Fibroblast of villous mesenchyme (primary cell): ENCODE results near the gene INSL3. TPM values are rescaled to one million over a fixed set of nuclear protein-coding genes. Genes with fewer than 3 reads are reported as not detected.

Source experiments
- DNase-seq: peaks from one replicate; pipeline ENCODE4 v3.0.0-alpha.2; 2010; ENCODE audit warnings: low read depth
- H3K4me3 ChIP-seq: 2 replicates; pipeline ENCODE4 v1.5.1; 2011; ENCODE audit warnings: low read depth, mild to moderate bottlenecking, low read length
- CTCF ChIP-seq: IDR thresholded peaks from 2 replicates; pipeline ENCODE4 v1.5.1; 2012; ENCODE audit warnings: low read depth, mild to moderate bottlenecking, low read length; ENCODE audit not compliant: insufficient read depth
- total RNA-seq: library from RNA; depleted of rRNA; stranded (reverse); fragments of >200 nt; gene quantifications from 2 replicates; pipeline ENCODE4 v1.2.3, GENCODE V29; 2012

INSL3 gene
- total RNA-seq, 1 donor, result not detected

DNA sequence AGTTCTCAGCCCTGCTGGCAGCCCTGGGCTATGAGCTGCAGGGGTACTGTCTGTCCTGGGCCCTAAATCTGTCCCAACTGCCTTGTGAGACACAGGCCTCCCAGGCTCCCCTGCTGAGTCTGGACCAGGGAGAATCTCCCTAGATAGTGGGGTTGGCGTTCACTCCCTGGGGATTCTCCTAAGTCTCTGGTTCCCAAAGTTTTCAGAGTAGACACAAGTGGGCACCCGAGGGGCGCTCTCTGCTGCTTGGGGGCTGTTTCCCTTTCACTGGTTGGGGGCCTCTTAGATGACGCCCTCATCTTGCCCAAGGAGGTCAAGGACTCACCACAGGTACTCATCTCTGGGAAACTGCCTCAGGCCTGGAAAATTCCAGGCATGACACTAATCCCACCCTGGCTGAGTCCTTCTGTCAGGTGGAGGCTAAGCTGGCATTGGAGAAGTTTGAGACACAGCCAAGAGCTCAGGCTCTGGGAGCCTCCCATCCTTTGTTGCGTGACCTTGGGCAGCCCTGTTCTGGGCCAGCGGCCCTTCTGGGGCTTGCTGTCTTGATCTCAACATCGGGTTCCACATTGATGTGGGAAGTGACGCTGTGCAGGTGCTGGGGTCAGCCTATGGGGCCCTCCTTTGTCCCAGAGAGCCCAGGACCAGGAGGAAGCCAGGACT is 42.3 kb upstream of the INSL3 start:
- DNase-seq, result no peak
- no peak overlapping the region for H3K4me3 ChIP-seq
- TF ChIP-seq CTCF, result no peak

DNA sequence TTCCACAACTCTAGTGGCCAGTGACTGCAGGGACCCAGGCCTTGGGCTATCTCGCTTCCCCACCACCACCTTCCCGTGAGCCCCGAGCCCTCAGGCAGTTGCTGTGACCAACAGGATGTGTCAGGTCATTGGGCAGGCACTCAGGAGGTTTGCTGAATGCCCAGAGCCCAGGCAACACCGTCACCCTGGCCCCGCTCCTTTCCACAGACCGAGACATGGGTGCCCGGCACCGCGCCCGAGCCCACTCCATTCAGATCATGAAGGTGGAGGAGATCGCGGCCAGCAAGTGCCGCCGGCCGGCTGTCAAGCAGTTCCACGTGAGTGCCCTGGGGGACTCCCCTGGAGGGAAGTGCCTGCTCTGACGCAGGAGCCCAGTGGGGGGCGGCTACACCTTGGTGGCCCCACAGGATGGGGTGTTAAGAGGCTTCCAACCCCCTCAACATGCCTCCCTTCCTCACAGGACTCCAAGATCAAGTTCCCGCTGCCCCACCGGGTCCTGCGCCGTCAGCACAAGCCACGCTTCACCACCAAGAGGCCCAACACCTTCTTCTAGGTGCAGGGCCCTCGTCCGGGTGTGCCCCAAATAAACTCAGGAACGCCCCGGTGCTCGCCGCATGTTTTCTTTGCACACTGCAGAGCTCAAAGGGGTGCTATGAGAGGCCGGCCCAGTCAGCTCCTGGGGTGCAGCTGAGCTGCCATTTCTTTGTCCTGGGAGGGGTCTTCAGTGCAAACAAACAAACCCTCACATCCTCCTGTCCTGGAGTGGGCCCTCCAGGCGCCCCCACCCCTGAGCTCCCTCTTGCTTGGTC is 41.6 kb upstream of the INSL3 start:
- TF ChIP-seq CTCF, result no peak
- no peak overlapping the region for H3K4me3 ChIP-seq
- no peak for DNase-seq

DNA sequence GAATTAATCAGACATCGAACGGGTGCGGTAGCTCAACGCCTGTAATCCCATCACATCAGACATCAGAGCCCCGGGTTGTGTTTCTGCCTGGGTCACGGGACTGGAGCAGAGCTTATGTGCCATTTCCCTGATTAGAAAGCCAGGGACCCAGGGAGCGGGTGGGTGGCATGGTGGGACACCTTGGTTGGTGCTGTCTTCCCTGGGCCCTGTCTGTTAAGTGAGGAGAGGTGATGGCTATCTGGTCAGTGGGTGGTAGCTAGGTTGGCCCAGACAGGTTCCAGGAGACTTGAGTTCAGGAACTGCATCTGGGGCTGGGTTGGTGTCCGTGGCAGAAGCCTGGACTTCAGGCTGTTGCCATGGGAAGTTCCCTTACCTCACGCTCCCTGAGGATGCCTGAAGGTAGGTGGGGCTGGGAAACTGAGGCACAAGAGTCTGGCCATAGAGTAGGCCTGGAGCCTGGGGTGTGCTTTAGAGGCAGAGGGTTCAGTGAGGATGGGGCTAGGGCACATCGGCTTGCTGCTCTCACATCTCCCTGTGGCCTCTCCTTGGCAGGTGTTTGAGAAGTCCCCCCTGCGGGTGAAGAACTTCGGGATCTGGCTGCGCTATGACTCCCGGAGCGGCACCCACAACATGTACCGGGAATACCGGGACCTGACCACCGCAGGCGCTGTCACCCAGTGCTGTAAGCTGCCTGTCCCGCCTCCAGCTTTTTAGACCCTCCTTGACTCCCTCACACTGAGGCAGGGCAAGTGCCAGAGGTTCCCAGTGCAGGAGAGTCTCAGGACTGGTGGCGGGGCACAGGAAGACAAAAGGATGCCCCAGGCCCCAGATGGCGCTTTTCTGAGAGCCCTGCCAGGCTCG is 40.5 kb upstream of the INSL3 start:
- no peak for TF ChIP-seq CTCF
- DNase-seq, result no peak
- H3K4me3 ChIP-seq, result peak overlapping the region; percentile 94

GRCh38 chr19:17860993-17861360 is 39.7 kb upstream of the INSL3 start:
- TF ChIP-seq CTCF, result no peak

GRCh38 chr19:17860331-17860992 is 39.1 kb upstream of the INSL3 start:
- no peak for DNase-seq
- H3K4me3 ChIP-seq, result peak overlapping the region; percentile 94
- TF ChIP-seq CTCF, result no peak

More at GRCh38 chr19:17860993-17861360, 39.7 kb upstream of the INSL3 start:
- DNase-seq, result no peak
- H3K4me3 ChIP-seq, result peak overlapping the region; percentile 94
